ENCODE measurements around the gene RNF126.
A peak's percentile ranks its signal among the peaks of the same experiment; 100 is the strongest.

GRCh38 chr19:628168-628567 is 34.8 kb downstream of the RNF126 start:
- peak; percentile 40; the same call in 1 of the 2 replicates for TF ChIP-seq CTCF (IDR thresholded peaks at IDR 0.05; ENCODE audit: low read length)
- TF ChIP-seq EZH2 (IDR thresholded peaks at IDR 0.05; ENCODE audit: borderline replicate concordance, low read length) = no peak
